PC-3 (cell line): Measurements from ENCODE around the gene UGT1A8. TPM values are rescaled to one million over a fixed set of nuclear protein-coding genes. Genes with fewer than 3 reads are reported as not detected.

Experiments used
- ATAC-seq: fragments of 200-7000 bp; cut with Tn5 transposase; 2 replicates; pipeline ENCODE4 v1.9.1; 2020; ENCODE audit warnings: mild to moderate bottlenecking, moderate library complexity
- BruUV-seq: library from RNA; stranded (reverse); fragments of 400-500 nt; replicated peaks from 2 replicates; lab custom pipeline; 2021; lab: Mats Ljungman, UMichigan
- CTCF ChIA-PET: fragments of 300-600 bp; sonication (Branson Sonifier 250); formaldehyde crosslinking; loops from one replicate; lab custom pipeline; 2022; ENCODE audit warnings: antibody characterized with exemption; lab: Charles Lee
- POLR2A ChIA-PET: fragments of 300-600 bp; sonication (Branson Sonifier 250); formaldehyde crosslinking; loops from one replicate; lab custom pipeline; 2022; ENCODE audit warnings: antibody characterized with exemption; ENCODE audit not compliant: unreplicated experiment; lab: Charles Lee
- DNase-seq: peaks from one replicate; pipeline ENCODE4 v3.0.0-alpha.2; 2015
- H2AFZ ChIP-seq: fragments of 300-600 bp; sonication (generic); 2 replicates; pipeline ENCODE4 v1.6.0; 2016; ENCODE audit warnings: antibody characterized with exemption, low read length
- H3F3A ChIP-seq: fragments of 300-600 bp; sonication (generic); one replicate; pipeline ENCODE4 v1.6.0; 2017; ENCODE audit warnings: antibody characterized with exemption, low read length, control low read depth, mild to moderate bottlenecking; ENCODE audit not compliant: unreplicated experiment
- H3K27ac ChIP-seq: fragments of 300-600 bp; sonication (generic); 2 replicates; pipeline ENCODE4 v1.5.1; 2016; ENCODE audit warnings: mild to moderate bottlenecking, low read length
- H3K27me3 ChIP-seq: fragments of 300-600 bp; sonication (generic); 2 replicates; pipeline ENCODE4 v1.6.1; 2016; ENCODE audit warnings: low read length, mixed read lengths
- H3K36me3 ChIP-seq: fragments of 300-600 bp; sonication (generic); 2 replicates; pipeline ENCODE4 v1.6.1; 2016; ENCODE audit warnings: low read depth, mixed run types, low read length, mixed read lengths
- H3K4me1 ChIP-seq: fragments of 300-600 bp; sonication (generic); 2 replicates; pipeline ENCODE4 v1.5.1; 2016; ENCODE audit warnings: low read length; ENCODE audit not compliant: insufficient read depth
- H3K4me2 ChIP-seq: fragments of 300-600 bp; sonication (generic); 2 replicates; pipeline ENCODE4 v1.6.0; 2016; ENCODE audit warnings: low read length
- H3K4me3 ChIP-seq: fragments of 300-600 bp; sonication (generic); 2 replicates; pipeline ENCODE4 v1.5.1; 2016; ENCODE audit warnings: mild to moderate bottlenecking, low read length, mixed read lengths
- H3K79me2 ChIP-seq: fragments of 300-600 bp; sonication (generic); 2 replicates; pipeline ENCODE4 v1.6.1; 2017; ENCODE audit warnings: low read length, mixed read lengths
- H3K9ac ChIP-seq: fragments of 300-600 bp; sonication (generic); 2 replicates; pipeline ENCODE4 v1.6.0; 2016; ENCODE audit warnings: mild to moderate bottlenecking, low read length
- H3K9me2 ChIP-seq: fragments of 300-600 bp; sonication (generic); replicated peaks from 2 replicates; pipeline ENCODE4 v1.6.1; 2016; ENCODE audit warnings: mixed run types, low read length, mixed read lengths
- H3K9me3 ChIP-seq: fragments of 300-600 bp; sonication (generic); 2 replicates; pipeline ENCODE4 v1.6.1; 2016; ENCODE audit warnings: low read length, mixed read lengths
- H4K20me1 ChIP-seq: fragments of 300-600 bp; sonication (generic); 2 replicates; pipeline ENCODE4 v1.6.1; 2016; ENCODE audit warnings: low read length, mixed read lengths
- EZH2 ChIP-seq: fragments of 300-600 bp; sonication (generic); IDR thresholded peaks from one replicate; pipeline ENCODE4 v1.6.1; 2017; ENCODE audit warnings: antibody characterized with exemption, mild to moderate bottlenecking, low read length; ENCODE audit not compliant: unreplicated experiment
- EZH2phosphoT487 ChIP-seq: fragments of 300-600 bp; sonication (generic); IDR thresholded peaks from 2 replicates; pipeline ENCODE4 v1.6.1; 2018; ENCODE audit warnings: mild to moderate bottlenecking, antibody characterized with exemption, low read length, borderline replicate concordance
- intact Hi-C: fragments of 100-400 bp; cut with micrococcal nuclease; formaldehyde crosslinking; loops from 2 replicates; pipeline ENCODE4 v1.9.0; 2023
- total RNA-seq: library from RNA; depleted of rRNA; stranded (reverse); fragments of >200 nt; gene quantifications from 2 replicates; pipeline ENCODE4 v1.2.3, GENCODE V29; 2014
- TF ChIP-seq, protein P1 (sequence below): fragments of 300-600 bp; sonication (generic); conservative IDR thresholded peaks from 2 replicates; pipeline ENCODE4 v1.5.1; 2017; ENCODE audit warnings: antibody characterized with exemption, low read depth, mild to moderate bottlenecking, low read length

The UGT1A8 gene
- total RNA-seq, 1 experiment from 2014 or later = not detected

DNA sequence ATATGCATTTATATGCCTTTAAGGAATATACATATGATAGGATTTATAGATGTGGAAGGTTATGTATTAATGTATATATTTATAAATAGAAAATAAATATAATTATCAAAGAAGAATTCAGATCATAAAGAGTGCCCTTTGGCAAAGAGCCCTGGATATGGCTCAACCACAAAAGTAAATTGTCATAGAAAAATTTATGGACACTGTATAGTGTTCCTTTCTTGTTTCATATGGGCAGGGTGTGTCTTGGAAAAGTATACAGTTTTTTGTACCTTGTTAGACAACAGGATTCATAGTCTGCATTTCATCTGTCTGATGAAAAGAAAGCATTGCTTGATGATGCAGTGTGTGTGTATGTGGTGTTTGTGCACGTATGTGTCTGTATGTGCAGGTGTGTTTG lies 67.2 kb downstream of the UGT1A8 start:
- peak; percentile 17 for DNase-seq
- Histone ChIP-seq H3K4me3 (no peak overlapping the region), H3K4me2 (no peak overlapping the region), H3K9me2 (no peaks in the 10 kb centered on the region; the same call in 1 of the 2 replicates), H3K27ac (no peak overlapping the region), H2AFZ (no peak overlapping the region), H3K27me3 (no peaks in the 10 kb centered on the region), H3K9me3 (no peaks in the 10 kb centered on the region), H3K9ac (no peak overlapping the region), H3K4me1 (peaks cover 20% of the 10 kb centered on the region), H3F3A (no peaks in the 10 kb centered on the region), H4K20me1 (no peaks in the 10 kb centered on the region), H3K79me2 (no peaks in the 10 kb centered on the region), H3K36me3 (no peaks in the 10 kb centered on the region)
- TF ChIP-seq, protein P1, sequence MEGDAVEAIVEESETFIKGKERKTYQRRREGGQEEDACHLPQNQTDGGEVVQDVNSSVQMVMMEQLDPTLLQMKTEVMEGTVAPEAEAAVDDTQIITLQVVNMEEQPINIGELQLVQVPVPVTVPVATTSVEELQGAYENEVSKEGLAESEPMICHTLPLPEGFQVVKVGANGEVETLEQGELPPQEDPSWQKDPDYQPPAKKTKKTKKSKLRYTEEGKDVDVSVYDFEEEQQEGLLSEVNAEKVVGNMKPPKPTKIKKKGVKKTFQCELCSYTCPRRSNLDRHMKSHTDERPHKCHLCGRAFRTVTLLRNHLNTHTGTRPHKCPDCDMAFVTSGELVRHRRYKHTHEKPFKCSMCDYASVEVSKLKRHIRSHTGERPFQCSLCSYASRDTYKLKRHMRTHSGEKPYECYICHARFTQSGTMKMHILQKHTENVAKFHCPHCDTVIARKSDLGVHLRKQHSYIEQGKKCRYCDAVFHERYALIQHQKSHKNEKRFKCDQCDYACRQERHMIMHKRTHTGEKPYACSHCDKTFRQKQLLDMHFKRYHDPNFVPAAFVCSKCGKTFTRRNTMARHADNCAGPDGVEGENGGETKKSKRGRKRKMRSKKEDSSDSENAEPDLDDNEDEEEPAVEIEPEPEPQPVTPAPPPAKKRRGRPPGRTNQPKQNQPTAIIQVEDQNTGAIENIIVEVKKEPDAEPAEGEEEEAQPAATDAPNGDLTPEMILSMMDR = no peak
- TF ChIP-seq EZH2 = no peak
- no peak for TF ChIP-seq EZH2phosphoT487
- ChIA-PET CTCF (no interaction called here), POLR2A (no interaction called here)
- BruUV-seq = no TSS peak
- ATAC-seq = peak; percentile 53
- intact Hi-C loops = no loop called here

- no peak overlapping the region for H3K27ac ChIP-seq
- TF ChIP-seq, protein P1 = no peak
- no TSS peak for BruUV-seq
Observed at GRCh38 chr2:233686928-233687327, 69.5 kb downstream of the UGT1A8 start.

GRCh38 chr2:233688341-233688740 lies 70.9 kb downstream of the UGT1A8 start:
- Histone ChIP-seq H3K9me3 (no peaks in the 10 kb centered on the region), H3K27ac (no peak overlapping the region), H3K4me3 (no peak overlapping the region), H3F3A (no peaks in the 10 kb centered on the region), H3K79me2 (no peaks in the 10 kb centered on the region), H3K36me3 (no peaks in the 10 kb centered on the region), H3K9ac (no peak overlapping the region), H3K27me3 (no peaks in the 10 kb centered on the region), H3K4me1 (peaks cover 44% of the 10 kb centered on the region), H4K20me1 (no peaks in the 10 kb centered on the region), H3K4me2 (no peak overlapping the region), H3K9me2 (no peaks in the 10 kb centered on the region; the same call in 1 of the 2 replicates), H2AFZ (no peak overlapping the region)
- DNase-seq (no peak), ATAC-seq (no peak)
- no peak for TF ChIP-seq EZH2phosphoT487
- TF ChIP-seq, protein P1 = no peak
- no peak for TF ChIP-seq EZH2
- ChIA-PET CTCF (no interaction called here), POLR2A (no interaction called here)
- intact Hi-C loops = no loop called here
- no TSS peak for BruUV-seq

More at GRCh38 chr2:233686928-233687327, 69.5 kb downstream of the UGT1A8 start:
- ChIA-PET CTCF (no interaction called here), POLR2A (interaction anchor here (0.7 kb wide), 1 partner anchor 210 kb away, joined by 3 read pairs; no protein-coding TSS in a partner anchor)
- Histone ChIP-seq H4K20me1 (no peaks in the 10 kb centered on the region), H3K27me3 (no peaks in the 10 kb centered on the region), H2AFZ (no peak overlapping the region), H3K4me1 (peaks cover 43% of the 10 kb centered on the region), H3K4me2 (no peak overlapping the region), H3K9me2 (no peaks in the 10 kb centered on the region; the same call in 1 of the 2 replicates), H3K4me3 (no peak overlapping the region), H3K9ac (no peak overlapping the region), H3K36me3 (no peaks in the 10 kb centered on the region), H3K79me2 (no peaks in the 10 kb centered on the region), H3K9me3 (no peaks in the 10 kb centered on the region), H3F3A (no peaks in the 10 kb centered on the region)
- ATAC-seq (no peak), DNase-seq (no peak)
- intact Hi-C loops = no loop called here
